Kidney (tissue), 14 donors: ENCODE data around the gene CDKN2AIPNL. TPM values are rescaled to one million over a fixed set of nuclear protein-coding genes. Genes with fewer than 3 reads are reported as not detected.

Experiments
- DNase-seq, 5 donors: peaks; one replicate each; pipeline ENCODE4 v3.0.0-alpha.2; 2013 to 2020
- FAIRE-seq: peaks from 2 replicates; lab custom pipeline; 2012; peaks lifted over from hg19 to GRCh38; lab: Jason Lieb, UNC
- H3K27ac ChIP-seq, 2 donors: one replicate each; pipeline ENCODE4 v1.7.0; 2013; ENCODE audit warnings: low read depth in 2 of 2, low read length in 2 of 2, inconsistent platforms in 1 of 2
- H3K27me3 ChIP-seq: one replicate; pipeline ENCODE4 v1.7.1; 2013; ENCODE audit warnings: low read length, inconsistent platforms; ENCODE audit not compliant: control insufficient read depth, insufficient read depth
- H3K36me3 ChIP-seq, 3 donors: one replicate each; pipeline versions ENCODE4 v1.7.0 to v1.7.1; 2013; ENCODE audit warnings: low read length in 3 of 3, control low read depth in 1 of 3, inconsistent platforms in 1 of 3; ENCODE audit not compliant: insufficient read depth in 3 of 3, control insufficient read depth in 2 of 3
- H3K4me1 ChIP-seq, 3 donors: one replicate each; pipeline versions ENCODE4 v1.7.0 to v1.7.1; 2013; ENCODE audit warnings: low read length in 3 of 3, inconsistent platforms in 1 of 3, low read depth in 1 of 3; ENCODE audit not compliant: control insufficient read depth in 2 of 3, insufficient read depth in 2 of 3
- H3K4me3 ChIP-seq, 3 donors: one replicate each; pipeline versions ENCODE4 v1.7.0 to v1.8.1; 2013; ENCODE audit warnings: low read length in 3 of 3, control low read depth in 1 of 3, inconsistent platforms in 1 of 3
- H3K9ac ChIP-seq, 3 donors: one replicate each; pipeline versions ENCODE4 v1.7.0 to v1.7.1; 2013; ENCODE audit warnings: low read length in 3 of 3, control low read depth in 1 of 3, inconsistent platforms in 1 of 3
- H3K9me3 ChIP-seq, 3 donors: one replicate each; pipeline versions ENCODE4 v1.7.0 to v1.7.1; 2013; ENCODE audit warnings: low read length in 3 of 3, control low read depth in 1 of 3, inconsistent platforms in 1 of 3; ENCODE audit not compliant: control insufficient read depth in 2 of 3, insufficient read depth in 1 of 3
- CTCF ChIP-seq: IDR thresholded peaks from 3 replicates; pipeline ENCODE4 v1.5.1; 2012; ENCODE audit warnings: mild to moderate bottlenecking, moderate library complexity, borderline replicate concordance; ENCODE audit not compliant: insufficient read depth; ENCODE audit errors: extremely low read depth
- intact Hi-C: fragments of 100-400 bp; cut with DNase I; formaldehyde crosslinking; loops from one replicate; pipeline ENCODE4 v1.11.1; 2022
- polyA plus RNA-seq: library from polyadenylated mRNA; stranded (reverse); fragments of 350-450 nt; fragmentation: Illumina TruSeq; extraction: RNeasy Lipid Tissue Mini Kit (QIAGEN cat#74804); gene quantifications from one replicate; pipeline ENCODE4 v1.2.3, GENCODE V29; 2014; ENCODE audit warnings: low read depth, low replicate concordance; ENCODE audit not compliant: insufficient read depth
- total RNA-seq: library from RNA; stranded (reverse); fragmentation: NEBNext Ultra II Directional; extraction: Animal tissue kit (Norgen Biotek cat#: 25700); gene quantifications from one replicate; pipeline ENCODE4 v1.2.1, GENCODE V29; 2021
- donor health status: control.
- donor health status: control.
- donor health status: control.
- donor health status: control.
- donor health status: control.
- donor health status: DM: yes; HTN: yes; CAD: no.
- donor health status: Normal renal cell carcinoma (clear cell type).

CDKN2AIPNL gene
- total and polyA plus RNA-seq, 2 donors from 2014 or later: 19.0 to 38.2 TPM

GRCh38 chr5:134365604-134366003 is 46.1 kb downstream of the CDKN2AIPNL start:
- intact Hi-C loops: no loop called here
- no peak overlapping the region for H3K9ac ChIP-seq
- H3K4me1 ChIP-seq: peaks cover 0 to 4% (median 0%) of the 10 kb centered on the region in 3 donors
- no peak for FAIRE-seq
- H3K36me3 ChIP-seq: no peaks in the 10 kb centered on the region
- H3K4me3 ChIP-seq: no peak overlapping the region
- no peak for DNase-seq
- H3K27me3 ChIP-seq: no peaks in the 10 kb centered on the region
- no peak for TF ChIP-seq CTCF
- H3K27ac ChIP-seq: no peak overlapping the region
- H3K9me3 ChIP-seq: no peaks in the 10 kb centered on the region

- Histone ChIP-seq H3K9ac (no peak overlapping the region), H3K9me3 (no peaks in the 10 kb centered on the region), H3K27ac (no peak overlapping the region), H3K4me1 (peaks cover 0 to 4% (median 0%) of the 10 kb centered on the region in 3 donors), H3K36me3 (no peaks in the 10 kb centered on the region), H3K4me3 (no peak overlapping the region), H3K27me3 (no peaks in the 10 kb centered on the region)
- no peak for TF ChIP-seq CTCF
- FAIRE-seq (no peak), DNase-seq (no peak)
- intact Hi-C loops: no loop called here
Observed at GRCh38 chr5:134355681-134356080, 56.0 kb downstream of the CDKN2AIPNL start.

Other genes starting within 250 kb of the CDKN2AIPNL start
- 380 TPM for gene SKP1, start 234.9 kb downstream of the CDKN2AIPNL start, total RNA-seq
- 848 TPM for gene SKP1, start 234.9 kb downstream of the CDKN2AIPNL start, polyA plus RNA-seq
- gene PPP2CA, start 185.8 kb downstream of the CDKN2AIPNL start, total RNA-seq: 121 TPM
- gene PPP2CA, start 185.8 kb downstream of the CDKN2AIPNL start, polyA plus RNA-seq: 94.8 TPM
- 3.1 TPM for gene CDKL3, start 44.7 kb downstream of the CDKN2AIPNL start, total RNA-seq
- 2.7 TPM for gene CDKL3, start 44.7 kb downstream of the CDKN2AIPNL start, polyA plus RNA-seq
- gene UBE2B, start 40.3 kb downstream of the CDKN2AIPNL start, total RNA-seq: 74.3 TPM
- gene UBE2B, start 40.3 kb downstream of the CDKN2AIPNL start, polyA plus RNA-seq: 82.7 TPM
- 99.6 TPM for gene JADE2, start 113.8 kb upstream of the CDKN2AIPNL start, total RNA-seq
- gene JADE2, start 113.8 kb upstream of the CDKN2AIPNL start, polyA plus RNA-seq: 9.2 TPM
- 57.7 TPM for gene SAR1B, start 220.9 kb upstream of the CDKN2AIPNL start, total RNA-seq
- 42.0 TPM for gene SAR1B, start 220.9 kb upstream of the CDKN2AIPNL start, polyA plus RNA-seq
- 21.2 TPM for gene SEC24A, start 236.9 kb upstream of the CDKN2AIPNL start, total RNA-seq
- gene SEC24A, start 236.9 kb upstream of the CDKN2AIPNL start, polyA plus RNA-seq: 2.8 TPM